ENCODE measurements around the gene SH3BP4. TPM values are rescaled to one million over a fixed set of nuclear protein-coding genes. Genes with fewer than 3 reads are reported as not detected.
"Not testable (repeated sequence)": the region's sequence is repeated elsewhere in the genome, so short reads cannot be mapped to it uniquely, and the experiment has no call there.

The SH3BP4 gene
- total RNA-seq, 2 experiments from 2014 or later = 0.10 to 0.46 TPM

DNA sequence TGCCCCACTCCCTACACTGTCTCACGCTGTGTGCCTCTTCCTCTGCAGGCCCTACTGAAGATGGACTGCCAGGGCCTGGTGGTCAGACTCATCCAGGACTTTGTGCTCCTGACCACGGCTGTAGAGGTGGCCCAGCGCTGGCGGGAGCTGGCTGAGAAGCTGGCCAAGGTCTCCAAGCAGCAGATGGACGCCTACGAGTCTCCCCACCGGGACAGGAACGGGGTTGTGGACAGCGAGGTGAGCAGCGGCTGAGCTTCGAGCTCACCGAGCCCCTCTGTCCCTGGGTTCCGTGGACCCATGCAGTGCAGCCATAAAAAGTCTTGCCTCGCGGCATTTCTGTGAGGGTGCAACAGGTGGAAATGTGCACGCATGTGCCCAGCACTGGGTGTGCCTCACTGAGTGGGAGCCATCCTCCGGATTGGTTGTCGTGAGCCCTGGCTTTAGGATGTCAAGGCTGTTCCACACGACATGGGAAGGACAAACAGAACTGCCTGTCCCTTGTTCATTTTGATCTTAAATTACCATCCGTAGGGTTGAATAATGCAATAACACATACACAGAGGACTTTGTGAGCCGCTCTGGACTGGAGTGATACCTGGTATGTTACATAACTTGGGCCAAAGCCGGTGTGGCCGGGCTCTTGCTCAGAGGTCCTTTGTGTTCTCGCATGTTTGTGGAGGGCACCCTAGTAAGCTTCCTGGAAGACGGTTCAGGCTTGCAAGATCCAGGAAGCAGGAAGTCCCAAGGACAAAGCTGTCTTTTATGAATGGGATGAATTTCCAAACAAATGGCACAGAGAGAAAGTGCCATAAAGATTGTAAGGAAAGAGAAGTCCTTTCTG lies 100.9 kb downstream of the SH3BP4 start:
- POLR2A ChIA-PET = no interaction called here
- H3K9me3 Mint-ChIP-seq = no peaks in the 10 kb centered on the region
- H3K27ac Mint-ChIP-seq = no peak overlapping the region
- no peaks in the 10 kb centered on the region for H3K4me1 Mint-ChIP-seq (ENCODE audit: low read depth)
- peaks cover 2% of the 10 kb centered on the region for H3K27me3 Mint-ChIP-seq
- DNase-seq = no peak
- no peaks in the 10 kb centered on the region for H3K36me3 Mint-ChIP-seq
- intact Hi-C loops (cut with micrococcal nuclease) = no loop called here
- no peak overlapping the region for H3K4me3 Mint-ChIP-seq
- CTCF ChIA-PET = no interaction called here

DNA sequence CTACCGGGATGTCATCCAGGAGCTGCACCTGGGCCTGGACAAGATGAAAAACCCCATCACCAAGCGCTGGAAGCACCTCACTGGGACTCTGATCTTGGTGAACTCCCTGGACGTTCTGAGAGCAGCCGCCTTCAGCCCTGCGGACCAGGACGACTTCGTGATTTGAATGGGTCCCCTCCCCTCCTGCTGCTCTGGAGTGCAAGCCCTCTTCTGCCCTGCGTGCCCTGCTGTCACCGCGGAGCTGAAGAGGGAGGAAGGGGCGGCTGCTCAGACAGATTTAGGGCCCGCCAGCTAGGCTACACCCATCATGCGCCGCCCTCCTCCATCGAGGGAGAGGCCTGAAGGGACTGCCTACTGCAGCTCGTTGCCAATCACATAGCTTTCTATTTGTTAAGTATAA lies 101.8 kb downstream of the SH3BP4 start:
- no peak for DNase-seq
- POLR2A ChIA-PET = no interaction called here
- Mint-ChIP-seq H3K36me3 (no peaks in the 10 kb centered on the region), H3K27me3 (peaks cover 9% of the 10 kb centered on the region), H3K9me3 (no peaks in the 10 kb centered on the region), H3K4me1 (ENCODE audit: low read depth) (no peaks in the 10 kb centered on the region), H3K4me3 (no peak overlapping the region), H3K27ac (no peak overlapping the region)
- CTCF ChIA-PET = interaction anchor here (0.7 kb wide), 1 partner anchor 442 kb away, joined by 3 read pairs; no protein-coding TSS in a partner anchor
- intact Hi-C loops (cut with micrococcal nuclease) = no loop called here

GRCh38 chr2:235054475-235054874 lies 102.7 kb downstream of the SH3BP4 start:
- ChIA-PET POLR2A (no interaction called here), CTCF (interaction anchor here (0.7 kb wide), 1 partner anchor 443 kb away, joined by 3 read pairs; no protein-coding TSS in a partner anchor)
- H3K4me1 Mint-ChIP-seq (ENCODE audit: low read depth) = no peaks in the 10 kb centered on the region
- intact Hi-C loops (cut with micrococcal nuclease) = no loop called here
- no peaks in the 10 kb centered on the region for H3K9me3 Mint-ChIP-seq
- peaks cover 9% of the 10 kb centered on the region for H3K27me3 Mint-ChIP-seq
- H3K36me3 Mint-ChIP-seq = no peaks in the 10 kb centered on the region
- no peak for DNase-seq
- H3K4me3 Mint-ChIP-seq = no peak overlapping the region
- H3K27ac Mint-ChIP-seq = no peak overlapping the region

DNA sequence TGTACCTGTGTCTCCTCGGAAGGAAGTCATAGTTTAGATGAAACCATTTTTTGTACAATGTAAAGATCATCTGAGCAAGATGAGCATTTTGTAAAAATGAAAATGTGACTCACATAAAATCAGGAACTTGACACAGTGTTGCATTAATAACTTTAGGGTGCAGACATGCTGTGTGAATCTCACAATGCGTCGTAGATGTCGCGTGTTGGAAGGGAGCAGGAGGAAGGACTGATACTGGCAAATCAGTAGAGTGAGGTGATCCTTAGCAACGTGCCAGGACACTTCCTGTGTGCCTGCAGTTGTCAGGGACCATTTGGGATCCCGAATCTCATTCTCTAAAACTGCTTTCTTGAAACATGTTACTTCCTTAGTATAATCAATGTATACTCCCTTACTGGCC lies 103.1 kb downstream of the SH3BP4 start:
- no peak for DNase-seq
- H3K4me3 Mint-ChIP-seq = no peak overlapping the region
- H3K27me3 Mint-ChIP-seq = peaks cover 9% of the 10 kb centered on the region
- H3K36me3 Mint-ChIP-seq = no peaks in the 10 kb centered on the region
- POLR2A ChIA-PET = no interaction called here
- H3K9me3 Mint-ChIP-seq = no peaks in the 10 kb centered on the region
- CTCF ChIA-PET = no interaction called here
- no peak overlapping the region for H3K27ac Mint-ChIP-seq
- intact Hi-C loops (cut with micrococcal nuclease) = no loop called here
- H3K4me1 Mint-ChIP-seq (ENCODE audit: low read depth) = no peaks in the 10 kb centered on the region

GRCh38 chr2:235055891-235056516 lies 104.2 kb downstream of the SH3BP4 start:
- CTCF ChIA-PET = no interaction called here
- Mint-ChIP-seq H3K4me1 (ENCODE audit: low read depth) (no peaks in the 10 kb centered on the region), H3K27me3 (peaks cover 11% of the 10 kb centered on the region), H3K27ac (no peak overlapping the region), H3K4me3 (no peak overlapping the region), H3K36me3 (no peaks in the 10 kb centered on the region), H3K9me3 (no peaks in the 10 kb centered on the region)
- intact Hi-C loops (cut with micrococcal nuclease) = no loop called here
- POLR2A ChIA-PET = no interaction called here
- no peak for DNase-seq

DNA sequence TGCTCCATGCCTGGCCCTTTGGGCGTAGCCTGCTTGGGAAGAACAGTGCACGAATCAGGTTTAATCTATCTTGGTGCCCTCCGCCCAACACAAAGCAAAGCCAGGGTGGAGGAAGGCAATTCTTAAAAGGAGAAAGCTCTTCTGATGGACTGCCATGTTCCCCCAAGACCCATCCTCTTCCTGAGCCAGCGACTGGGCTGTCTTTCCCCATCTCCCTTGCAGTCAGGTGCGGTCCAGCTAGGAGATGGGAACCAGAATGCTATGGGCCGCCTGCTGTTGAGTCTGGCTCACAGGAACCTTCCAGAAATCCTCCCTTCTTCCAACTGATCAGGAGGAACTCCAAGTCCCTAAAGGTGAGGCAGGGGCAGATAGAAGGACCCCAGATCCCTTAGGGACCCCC lies 105.0 kb downstream of the SH3BP4 start:
- intact Hi-C loops (cut with micrococcal nuclease) = no loop called here
- Mint-ChIP-seq H3K4me3 (no peak overlapping the region), H3K9me3 (no peaks in the 10 kb centered on the region), H3K27ac (no peak overlapping the region), H3K36me3 (no peaks in the 10 kb centered on the region), H3K27me3 (peaks cover 10% of the 10 kb centered on the region), H3K4me1 (ENCODE audit: low read depth) (no peaks in the 10 kb centered on the region)
- CTCF ChIA-PET = no interaction called here
- DNase-seq = no peak
- POLR2A ChIA-PET = no interaction called here

- intact Hi-C loops (cut with micrococcal nuclease); CTCF ChIA-PET; H3K4me1 Mint-ChIP-seq (ENCODE audit: low read depth); POLR2A ChIA-PET; H3K4me3 Mint-ChIP-seq; H3K27ac Mint-ChIP-seq; H3K9me3 Mint-ChIP-seq; H3K36me3 Mint-ChIP-seq; DNase-seq: not testable (repeated sequence)
- peaks cover 11% of the 10 kb centered on the region for H3K27me3 Mint-ChIP-seq
Observed at GRCh38 chr2:235057616-235058015, 105.8 kb downstream of the SH3BP4 start.

DNA sequence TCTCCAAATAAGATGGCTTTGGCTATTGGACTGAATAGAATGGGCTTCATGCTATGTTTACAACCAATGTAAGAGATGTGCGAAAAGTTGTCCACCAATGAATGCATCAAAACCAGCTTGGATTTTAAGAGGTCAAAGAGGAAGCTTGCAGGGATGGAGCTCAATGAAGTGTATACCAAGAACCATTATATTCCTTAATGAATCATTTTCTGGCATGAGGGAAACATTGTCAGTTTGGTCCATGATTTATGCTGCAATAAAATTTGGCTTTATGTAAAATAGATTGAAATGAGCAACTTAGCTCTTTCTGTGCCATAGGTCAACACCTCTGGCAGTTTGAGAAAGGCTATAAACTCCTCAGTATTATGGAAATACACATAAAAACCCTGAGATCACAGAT lies 107.3 kb downstream of the SH3BP4 start:
- ChIA-PET CTCF (no interaction called here), POLR2A (no interaction called here)
- Mint-ChIP-seq H3K27me3 (peaks cover 13% of the 10 kb centered on the region), H3K36me3 (no peaks in the 10 kb centered on the region), H3K4me3 (no peak overlapping the region), H3K9me3 (no peaks in the 10 kb centered on the region), H3K4me1 (ENCODE audit: low read depth) (no peaks in the 10 kb centered on the region), H3K27ac (no peak overlapping the region)
- intact Hi-C loops (cut with micrococcal nuclease) = no loop called here
- no peak for DNase-seq

DNA sequence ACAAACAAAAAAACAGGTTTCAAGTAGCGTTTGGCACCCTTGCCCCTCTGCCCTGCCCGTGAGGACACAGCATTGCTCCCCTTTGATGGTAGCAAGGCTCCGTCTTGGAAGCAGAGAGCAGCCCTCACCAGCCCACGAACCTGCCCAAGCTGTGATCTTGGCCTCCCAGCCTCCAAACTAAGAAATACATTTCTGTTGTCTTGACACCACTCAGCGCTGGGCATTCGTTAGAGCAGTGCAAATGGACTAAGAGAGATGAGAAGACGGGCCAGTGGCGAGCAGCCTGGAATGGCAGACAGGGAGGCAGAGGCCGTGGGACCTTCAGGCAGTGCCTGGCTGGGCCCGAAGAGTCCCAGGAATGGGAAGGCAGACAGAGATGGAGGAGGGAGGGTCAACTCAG lies 109.8 kb downstream of the SH3BP4 start:
- ChIA-PET CTCF (no interaction called here), POLR2A (no interaction called here)
- Mint-ChIP-seq H3K4me3 (no peak overlapping the region), H3K36me3 (no peaks in the 10 kb centered on the region), H3K27me3 (peaks cover 13% of the 10 kb centered on the region), H3K9me3 (no peaks in the 10 kb centered on the region), H3K4me1 (ENCODE audit: low read depth) (no peaks in the 10 kb centered on the region), H3K27ac (no peak overlapping the region)
- intact Hi-C loops (cut with micrococcal nuclease) = no loop called here
- no peak for DNase-seq

- H3K4me3 Mint-ChIP-seq = no peak overlapping the region
- no peaks in the 10 kb centered on the region for H3K36me3 Mint-ChIP-seq
- DNase-seq = no peak
- ChIA-PET CTCF (no interaction called here), POLR2A (no interaction called here)
- peaks cover 6% of the 10 kb centered on the region for H3K27me3 Mint-ChIP-seq
- H3K4me1 Mint-ChIP-seq (ENCODE audit: low read depth) = no peaks in the 10 kb centered on the region
- intact Hi-C loops (cut with micrococcal nuclease) = no loop called here
- H3K9me3 Mint-ChIP-seq = no peaks in the 10 kb centered on the region
- no peak overlapping the region for H3K27ac Mint-ChIP-seq
Observed at GRCh38 chr2:235063471-235063961, 111.7 kb downstream of the SH3BP4 start.

DNA sequence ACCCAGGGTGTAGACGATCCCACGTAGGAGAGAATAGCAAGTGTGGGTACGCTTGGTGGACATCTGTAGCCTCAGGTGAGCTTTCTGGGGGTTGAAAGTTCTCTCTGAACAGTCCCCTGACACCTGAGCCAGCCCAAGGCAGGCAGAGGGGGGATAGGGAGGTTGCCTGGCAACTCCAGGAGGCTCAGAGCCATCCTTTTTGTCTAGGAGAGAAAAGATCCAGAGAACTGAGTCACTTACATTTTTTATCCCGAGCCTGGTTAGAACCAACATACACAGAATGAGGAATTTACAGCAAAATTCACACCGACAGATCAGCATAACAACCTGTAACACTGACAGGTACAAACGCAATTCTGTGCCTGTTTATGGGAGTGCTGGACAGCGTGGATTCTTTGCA lies 113.2 kb downstream of the SH3BP4 start:
- H3K36me3 Mint-ChIP-seq = no peaks in the 10 kb centered on the region
- POLR2A ChIA-PET = no interaction called here
- CTCF ChIA-PET = no interaction called here
- H3K4me3 Mint-ChIP-seq = no peak overlapping the region
- no peaks in the 10 kb centered on the region for H3K4me1 Mint-ChIP-seq (ENCODE audit: low read depth)
- intact Hi-C loops (cut with micrococcal nuclease) = no loop called here
- no peak overlapping the region for H3K27ac Mint-ChIP-seq
- peaks cover 5% of the 10 kb centered on the region for H3K27me3 Mint-ChIP-seq
- no peaks in the 10 kb centered on the region for H3K9me3 Mint-ChIP-seq
- DNase-seq = no peak

GRCh38 chr2:235066490-235066889 lies 114.7 kb downstream of the SH3BP4 start:
- Mint-ChIP-seq H3K9me3 (no peaks in the 10 kb centered on the region), H3K4me1 (ENCODE audit: low read depth) (no peaks in the 10 kb centered on the region), H3K27ac (no peak overlapping the region), H3K4me3 (no peak overlapping the region), H3K27me3 (peaks cover 9% of the 10 kb centered on the region), H3K36me3 (no peaks in the 10 kb centered on the region)
- intact Hi-C loops (cut with micrococcal nuclease) = no loop called here
- POLR2A ChIA-PET = no interaction called here
- DNase-seq = no peak
- CTCF ChIA-PET = no interaction called here

GRCh38 chr2:235066895-235067294 lies 115.1 kb downstream of the SH3BP4 start:
- H3K27me3 Mint-ChIP-seq = peaks cover 9% of the 10 kb centered on the region
- intact Hi-C loops (cut with micrococcal nuclease) = no loop called here
- no peak overlapping the region for H3K4me3 Mint-ChIP-seq
- no peaks in the 10 kb centered on the region for H3K36me3 Mint-ChIP-seq
- CTCF ChIA-PET = no interaction called here
- no peak for DNase-seq
- no peaks in the 10 kb centered on the region for H3K4me1 Mint-ChIP-seq (ENCODE audit: low read depth)
- H3K9me3 Mint-ChIP-seq = no peaks in the 10 kb centered on the region
- no peak overlapping the region for H3K27ac Mint-ChIP-seq
- POLR2A ChIA-PET = no interaction called here

Measured in activated CD4-positive, alpha-beta memory T cell treated with anti-CD3 and anti-CD28 coated beads for 36 hours (primary cell).